HFF-Myc (cell line): ENCODE measurements around the gene ALKBH2.

Source experiments
- DNase-seq: peaks from one replicate; pipeline ENCODE4 v3.0.0-alpha.2; 2011; ENCODE audit warnings: low read depth; ENCODE audit errors: extremely low read depth
- H3K4me3 ChIP-seq: replicated peaks from 2 replicates; pipeline ENCODE4 v1.5.1; 2011; ENCODE audit warnings: low read depth, mild to moderate bottlenecking, control low read depth, low read length
- TF ChIP-seq, protein P1 (sequence below): IDR thresholded peaks from 2 replicates; pipeline ENCODE4 v1.5.1; 2012; ENCODE audit warnings: mild to moderate bottlenecking, low read depth, low read length, control low read depth; ENCODE audit errors: missing control alignments

The ALKBH2 gene

GRCh38 chr12:109114644-109115043, 21.4 kb upstream of the ALKBH2 start:
- TF ChIP-seq, protein P1, sequence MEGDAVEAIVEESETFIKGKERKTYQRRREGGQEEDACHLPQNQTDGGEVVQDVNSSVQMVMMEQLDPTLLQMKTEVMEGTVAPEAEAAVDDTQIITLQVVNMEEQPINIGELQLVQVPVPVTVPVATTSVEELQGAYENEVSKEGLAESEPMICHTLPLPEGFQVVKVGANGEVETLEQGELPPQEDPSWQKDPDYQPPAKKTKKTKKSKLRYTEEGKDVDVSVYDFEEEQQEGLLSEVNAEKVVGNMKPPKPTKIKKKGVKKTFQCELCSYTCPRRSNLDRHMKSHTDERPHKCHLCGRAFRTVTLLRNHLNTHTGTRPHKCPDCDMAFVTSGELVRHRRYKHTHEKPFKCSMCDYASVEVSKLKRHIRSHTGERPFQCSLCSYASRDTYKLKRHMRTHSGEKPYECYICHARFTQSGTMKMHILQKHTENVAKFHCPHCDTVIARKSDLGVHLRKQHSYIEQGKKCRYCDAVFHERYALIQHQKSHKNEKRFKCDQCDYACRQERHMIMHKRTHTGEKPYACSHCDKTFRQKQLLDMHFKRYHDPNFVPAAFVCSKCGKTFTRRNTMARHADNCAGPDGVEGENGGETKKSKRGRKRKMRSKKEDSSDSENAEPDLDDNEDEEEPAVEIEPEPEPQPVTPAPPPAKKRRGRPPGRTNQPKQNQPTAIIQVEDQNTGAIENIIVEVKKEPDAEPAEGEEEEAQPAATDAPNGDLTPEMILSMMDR = no peak
- H3K4me3 ChIP-seq = no peak overlapping the region
- DNase-seq = no peak

DNA sequence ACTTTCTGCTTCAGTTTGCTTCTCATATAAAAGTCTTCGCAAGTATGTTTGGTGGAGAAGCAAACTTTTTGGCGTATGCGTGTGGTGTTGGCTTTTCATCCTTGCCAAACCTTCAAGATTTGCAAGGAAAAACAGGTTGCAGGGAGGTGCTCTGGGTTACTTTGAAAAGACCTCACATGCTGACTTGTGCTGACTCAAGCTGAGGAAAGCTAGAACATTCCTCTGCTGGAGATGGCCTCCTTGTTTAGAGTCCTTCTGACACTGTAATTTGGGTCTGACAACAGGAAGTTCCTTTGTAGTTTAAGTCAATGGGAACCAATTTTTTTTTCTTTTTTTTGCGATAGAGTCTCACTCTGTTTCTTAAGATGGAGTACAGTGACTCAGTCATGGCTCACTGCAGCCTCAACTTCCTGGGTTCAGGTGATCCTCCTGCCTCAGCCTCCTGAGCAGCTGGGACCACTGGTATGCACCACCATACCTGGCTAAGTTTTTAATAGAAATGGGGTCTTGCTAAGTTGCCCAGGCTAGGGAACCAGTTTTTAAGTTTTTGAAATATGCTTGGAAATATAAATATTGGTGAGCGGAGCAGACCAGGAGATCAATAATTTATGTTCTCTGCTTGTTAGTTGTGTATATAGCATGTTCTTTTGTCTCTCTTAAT, 20.5 kb upstream of the ALKBH2 start:
- TF ChIP-seq, protein P1 = no peak
- no peak overlapping the region for H3K4me3 ChIP-seq
- no peak for DNase-seq

GRCh38 chr12:109112720-109113465, 19.6 kb upstream of the ALKBH2 start:
- TF ChIP-seq, protein P1 = no peak
- no peak overlapping the region for H3K4me3 ChIP-seq
- no peak for DNase-seq

- H3K4me3 ChIP-seq = peak overlapping the region; percentile 43
- TF ChIP-seq, protein P1 = no peak
- peak; percentile 62 for DNase-seq
These were observed 17.8 kb upstream of the ALKBH2 start for GRCh38 chr12:109110988-109111495.

- H3K4me3 ChIP-seq = no peak overlapping the region
- TF ChIP-seq, protein P1 = no peak
- no peak for DNase-seq
These were observed 16.6 kb upstream of the ALKBH2 start for GRCh38 chr12:109109746-109110350.

- DNase-seq = no peak
- TF ChIP-seq, protein P1 = no peak
These were observed 11.9 kb upstream of the ALKBH2 start for GRCh38 chr12:109105176-109105575.

More at GRCh38 chr12:109105176-109105575, 11.9 kb upstream of the ALKBH2 start:
- H3K4me3 ChIP-seq = no peak overlapping the region
